Measurements from ENCODE around the gene PPP1R36. TPM values are rescaled to one million over a fixed set of nuclear protein-coding genes. Genes with fewer than 3 reads are reported as not detected.

Gene PPP1R36
- total RNA-seq, 3 donors from 2014 or later = 1.8 to 10.4 (median 7.6) TPM

Other genes with a start within 250 kb of the PPP1R36 start
- 10 to 100 TPM; 35.9 to 73.3 (median 37.3) TPM for gene MTHFD1, start 161.6 kb upstream of the PPP1R36 start, total RNA-seq
- gene AKAP5, start 84.5 kb upstream of the PPP1R36 start, total RNA-seq = 1 to 10 TPM; 3.9 to 8.0 (median 7.4) TPM
- 10 to 100 TPM in 1 of 3 donors, 1 to 10 TPM in 2; 6.1 to 14.4 (median 7.2) TPM for gene ZBTB25, start 46.1 kb upstream of the PPP1R36 start, total RNA-seq
- 10 to 100 TPM; 26.5 to 40.9 (median 33.0) TPM for gene ZBTB1, start 45.2 kb upstream of the PPP1R36 start, total RNA-seq
- gene HSPA2, start 9.2 kb upstream of the PPP1R36 start, total RNA-seq = 10 to 100 TPM; 28.3 to 99.5 (median 58.2) TPM
- 10 to 100 TPM; 72.0 to 96.6 (median 91.4) TPM for gene PLEKHG3, start 154.5 kb downstream of the PPP1R36 start, total RNA-seq